Dendritic cell treated with granulocyte-macrophage colony-stimulating factor and Interleukin-4, amounts not matched to agents 40 ng/mL and 50 ng/mL, for 4 days (primary cell): Measurements from ENCODE around the gene AMPH.
"Not testable (repeated sequence)": the region's sequence is repeated elsewhere in the genome, so short reads cannot be mapped to it uniquely, and the experiment has no call there.

Experiments used
- H3K27ac Mint-ChIP-seq: one replicate; pipeline ENCODE4 v1.8.0; 2022; ENCODE audit warnings: mild to moderate bottlenecking, mixed read lengths
- H3K27me3 Mint-ChIP-seq: one replicate; pipeline ENCODE4 v1.8.0; 2022; ENCODE audit warnings: mild to moderate bottlenecking, mixed read lengths
- H3K36me3 Mint-ChIP-seq: one replicate; pipeline ENCODE4 v1.8.0; 2022; ENCODE audit warnings: low read depth, mixed read lengths
- H3K4me1 Mint-ChIP-seq: one replicate; pipeline ENCODE4 v1.8.0; 2022; ENCODE audit warnings: low read depth, mixed read lengths
- H3K4me3 Mint-ChIP-seq: one replicate; pipeline ENCODE4 v1.8.0; 2022; ENCODE audit warnings: mild to moderate bottlenecking, moderate library complexity, mixed read lengths
- H3K9me3 Mint-ChIP-seq: one replicate; pipeline ENCODE4 v1.8.0; 2022; ENCODE audit warnings: mixed read lengths
- intact Hi-C: fragments of 100-400 bp; cut with micrococcal nuclease; formaldehyde crosslinking; loops from one replicate; pipeline ENCODE4 v1.15.0; 2022

Gene AMPH

DNA sequence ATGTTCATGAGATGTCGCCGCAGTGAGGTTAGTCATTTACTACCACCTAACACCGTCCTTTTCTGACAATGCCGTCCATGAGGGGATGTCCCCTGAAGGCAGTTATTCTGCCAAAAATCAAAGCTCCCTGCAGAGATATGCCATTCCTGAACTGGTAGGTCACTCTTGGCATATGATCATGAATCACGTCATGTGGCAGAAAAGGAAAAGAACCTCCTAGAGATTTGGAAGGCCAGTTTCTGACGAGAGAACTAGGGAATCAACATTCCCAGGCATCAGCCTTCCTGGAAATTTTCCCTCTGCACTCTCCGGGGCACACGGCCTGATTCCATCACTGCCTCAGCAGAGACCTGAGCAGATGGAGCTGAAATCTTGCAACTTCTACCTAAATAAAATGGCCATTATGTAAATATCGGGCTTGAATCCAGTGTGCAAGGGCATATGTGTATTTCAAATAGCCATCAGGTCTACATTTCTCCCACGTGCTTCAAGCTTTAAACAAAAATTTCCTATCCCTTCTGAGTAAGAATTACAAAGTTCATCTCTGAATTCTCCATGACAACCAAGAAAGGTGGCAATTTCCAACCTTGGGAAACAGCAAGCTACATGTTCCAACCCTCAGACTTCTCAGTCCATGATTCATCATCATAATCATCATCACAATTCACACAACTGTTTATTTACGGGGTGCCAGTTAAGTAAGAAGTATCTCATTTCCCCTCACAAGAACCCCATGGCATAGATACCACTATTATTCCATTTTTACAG lies 46.5 kb downstream of the AMPH start:
- intact Hi-C loops = no loop called here
- H3K4me3 Mint-ChIP-seq = no peak overlapping the region
- no peak overlapping the region for H3K27ac Mint-ChIP-seq
- no peaks in the 10 kb centered on the region for H3K36me3 Mint-ChIP-seq
- no peaks in the 10 kb centered on the region for H3K27me3 Mint-ChIP-seq
- no peaks in the 10 kb centered on the region for H3K9me3 Mint-ChIP-seq
- no peaks in the 10 kb centered on the region for H3K4me1 Mint-ChIP-seq

DNA sequence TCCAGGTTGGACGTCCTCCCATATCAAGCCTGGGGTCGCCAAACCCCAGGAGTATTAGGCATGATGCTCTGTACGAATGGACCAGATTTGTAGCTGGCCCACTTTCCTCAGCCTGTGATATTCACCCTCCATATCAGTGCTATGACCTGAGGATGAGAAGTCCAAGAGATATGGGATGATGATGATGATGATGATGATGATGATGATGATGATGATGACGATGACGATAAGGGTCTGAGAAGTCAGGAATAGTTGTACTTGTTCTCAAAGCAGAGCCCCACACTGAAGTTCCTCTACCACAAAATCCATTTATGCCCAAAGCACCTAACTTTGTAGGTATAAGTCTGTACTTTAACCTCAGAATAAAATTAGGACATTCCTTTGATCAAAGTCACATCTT lies 50.7 kb downstream of the AMPH start:
- Mint-ChIP-seq H3K27me3 (no peaks in the 10 kb centered on the region), H3K4me1 (no peaks in the 10 kb centered on the region), H3K27ac (no peak overlapping the region), H3K36me3 (no peaks in the 10 kb centered on the region), H3K9me3 (peaks cover 7% of the 10 kb centered on the region), H3K4me3 (no peak overlapping the region)
- intact Hi-C loops = no loop called here

DNA sequence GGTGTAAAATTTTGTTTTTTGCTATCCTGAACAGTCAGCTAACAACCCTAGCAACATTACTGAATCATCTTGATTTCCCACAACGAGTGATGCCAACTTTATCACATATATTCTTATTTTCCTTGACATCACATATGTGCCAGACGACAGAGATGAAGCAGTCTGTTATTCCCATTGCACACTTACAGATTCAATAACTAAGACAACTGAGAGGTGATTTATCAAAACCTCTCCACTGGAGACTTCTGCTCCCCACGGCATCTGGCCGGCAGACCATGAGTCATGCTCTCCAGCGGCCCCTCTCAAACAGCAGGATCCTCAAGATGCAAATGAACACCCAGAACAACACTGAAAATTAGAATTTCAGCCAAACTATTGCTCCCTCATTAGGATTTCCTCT lies 57.1 kb downstream of the AMPH start:
- Mint-ChIP-seq H3K9me3 (peaks cover 12% of the 10 kb centered on the region), H3K27me3 (no peaks in the 10 kb centered on the region), H3K36me3 (no peaks in the 10 kb centered on the region), H3K4me1 (no peaks in the 10 kb centered on the region), H3K27ac (no peak overlapping the region), H3K4me3 (no peak overlapping the region)
- intact Hi-C loops = no loop called here

DNA sequence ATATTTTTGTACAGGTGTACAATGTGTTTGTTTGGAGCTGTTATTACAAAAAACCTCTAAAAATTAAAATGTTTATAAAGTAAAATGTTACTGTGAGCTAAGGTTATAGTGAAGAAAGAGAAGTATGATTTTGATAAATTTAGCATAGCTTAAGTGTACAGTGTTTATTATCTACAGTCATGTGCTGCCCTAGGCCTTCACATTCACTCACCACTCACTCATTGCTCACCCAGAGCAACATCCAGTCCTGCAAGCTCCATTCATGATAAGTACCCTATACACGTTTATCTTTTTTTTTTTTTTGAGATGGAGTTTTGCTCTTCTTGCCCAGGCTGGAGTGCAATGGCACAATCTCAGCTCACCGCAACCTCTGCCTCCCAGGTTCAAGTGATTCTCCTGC lies 59.6 kb downstream of the AMPH start:
- intact Hi-C loops, H3K4me3 Mint-ChIP-seq, H3K36me3 Mint-ChIP-seq, H3K27me3 Mint-ChIP-seq, H3K27ac Mint-ChIP-seq, H3K4me1 Mint-ChIP-seq: not testable (repeated sequence)
- H3K9me3 Mint-ChIP-seq = peaks cover 12% of the 10 kb centered on the region

DNA sequence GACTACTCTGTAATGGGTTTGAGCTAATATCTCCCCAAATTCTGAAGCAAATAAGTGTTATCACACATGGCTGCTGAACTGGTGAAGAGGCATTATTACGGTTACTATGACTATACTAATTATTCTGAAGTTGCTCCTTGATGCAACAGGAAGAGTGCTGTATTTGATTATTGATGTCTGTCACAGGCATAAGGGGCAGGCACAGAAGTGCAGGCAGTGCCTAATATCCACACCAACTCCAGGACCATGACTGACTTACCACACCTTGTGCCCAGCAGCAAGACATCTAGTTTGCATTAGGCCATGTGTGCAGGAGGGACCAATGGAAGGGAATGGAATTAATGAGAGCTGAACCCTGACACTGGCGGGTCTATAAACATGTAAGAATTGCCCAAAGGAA lies 62.7 kb downstream of the AMPH start:
- no peaks in the 10 kb centered on the region for H3K36me3 Mint-ChIP-seq
- H3K27me3 Mint-ChIP-seq = no peaks in the 10 kb centered on the region
- no peaks in the 10 kb centered on the region for H3K9me3 Mint-ChIP-seq
- no peaks in the 10 kb centered on the region for H3K4me1 Mint-ChIP-seq
- intact Hi-C loops = no loop called here
- no peak overlapping the region for H3K4me3 Mint-ChIP-seq
- H3K27ac Mint-ChIP-seq = no peak overlapping the region

DNA sequence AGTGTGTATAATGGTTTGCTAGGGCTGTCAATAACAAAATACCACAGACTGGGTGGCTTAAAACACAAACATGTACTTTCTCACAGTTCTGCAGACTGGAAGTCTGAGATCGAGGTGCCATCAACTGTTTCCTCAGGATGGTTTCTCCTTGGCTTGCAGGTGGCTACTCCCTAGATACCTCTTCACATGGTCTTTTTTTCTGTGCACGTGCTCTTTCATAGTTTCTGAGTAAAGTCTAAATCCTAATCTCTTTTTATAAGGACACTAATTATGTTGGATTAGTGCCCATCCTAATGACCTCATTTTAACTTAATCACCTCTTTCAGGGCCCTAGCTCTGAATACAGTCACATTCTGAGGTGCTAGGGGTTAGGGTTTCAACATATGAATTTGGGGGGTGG lies 65.9 kb downstream of the AMPH start:
- no peaks in the 10 kb centered on the region for H3K27me3 Mint-ChIP-seq
- H3K4me1 Mint-ChIP-seq = no peaks in the 10 kb centered on the region
- no peak overlapping the region for H3K27ac Mint-ChIP-seq
- intact Hi-C loops = no loop called here
- H3K4me3 Mint-ChIP-seq = no peak overlapping the region
- no peaks in the 10 kb centered on the region for H3K36me3 Mint-ChIP-seq
- H3K9me3 Mint-ChIP-seq = no peaks in the 10 kb centered on the region

DNA sequence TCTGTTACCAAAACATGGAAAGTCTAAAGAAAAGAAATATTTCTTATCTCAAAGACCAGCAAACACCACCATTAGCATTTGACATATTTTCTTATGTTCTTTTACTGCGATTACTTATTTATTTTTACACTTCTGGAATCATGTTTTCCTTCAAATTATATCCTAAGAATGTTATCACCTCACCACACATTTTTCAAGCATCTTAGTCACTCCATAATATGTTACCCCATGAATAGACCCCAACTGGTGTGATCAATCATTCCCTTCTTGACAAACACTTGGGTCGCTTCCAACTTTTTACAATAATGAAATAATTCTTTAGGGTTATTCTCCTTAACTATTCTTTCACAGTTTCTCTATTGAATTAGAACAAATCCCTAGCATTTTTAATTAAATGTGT lies 67.4 kb downstream of the AMPH start:
- no peaks in the 10 kb centered on the region for H3K36me3 Mint-ChIP-seq
- no peaks in the 10 kb centered on the region for H3K27me3 Mint-ChIP-seq
- no peaks in the 10 kb centered on the region for H3K9me3 Mint-ChIP-seq
- no peaks in the 10 kb centered on the region for H3K4me1 Mint-ChIP-seq
- intact Hi-C loops = no loop called here
- H3K4me3 Mint-ChIP-seq = no peak overlapping the region
- no peak overlapping the region for H3K27ac Mint-ChIP-seq

DNA sequence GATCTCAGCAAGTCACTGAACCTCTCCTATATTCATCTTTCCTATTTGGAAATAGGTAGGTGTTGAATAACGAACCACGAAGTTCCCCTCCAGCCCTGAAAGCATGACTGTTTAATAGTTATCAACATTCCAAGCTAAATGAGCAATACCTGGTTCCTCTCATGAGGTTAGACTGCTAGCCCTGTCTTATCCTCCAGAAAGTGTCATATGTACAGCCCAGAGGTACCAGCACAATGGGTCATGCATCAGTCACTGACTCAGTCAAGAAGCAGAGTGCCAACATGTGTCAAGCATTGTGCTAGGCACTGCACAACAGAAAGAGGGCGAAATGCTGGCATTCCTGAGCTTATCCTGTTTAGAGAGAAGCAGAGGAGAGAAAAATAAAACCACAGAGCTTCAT lies 70.0 kb downstream of the AMPH start:
- Mint-ChIP-seq H3K4me3 (no peak overlapping the region), H3K27me3 (no peaks in the 10 kb centered on the region), H3K4me1 (no peaks in the 10 kb centered on the region), H3K36me3 (no peaks in the 10 kb centered on the region), H3K9me3 (no peaks in the 10 kb centered on the region), H3K27ac (no peak overlapping the region)
- intact Hi-C loops = no loop called here

DNA sequence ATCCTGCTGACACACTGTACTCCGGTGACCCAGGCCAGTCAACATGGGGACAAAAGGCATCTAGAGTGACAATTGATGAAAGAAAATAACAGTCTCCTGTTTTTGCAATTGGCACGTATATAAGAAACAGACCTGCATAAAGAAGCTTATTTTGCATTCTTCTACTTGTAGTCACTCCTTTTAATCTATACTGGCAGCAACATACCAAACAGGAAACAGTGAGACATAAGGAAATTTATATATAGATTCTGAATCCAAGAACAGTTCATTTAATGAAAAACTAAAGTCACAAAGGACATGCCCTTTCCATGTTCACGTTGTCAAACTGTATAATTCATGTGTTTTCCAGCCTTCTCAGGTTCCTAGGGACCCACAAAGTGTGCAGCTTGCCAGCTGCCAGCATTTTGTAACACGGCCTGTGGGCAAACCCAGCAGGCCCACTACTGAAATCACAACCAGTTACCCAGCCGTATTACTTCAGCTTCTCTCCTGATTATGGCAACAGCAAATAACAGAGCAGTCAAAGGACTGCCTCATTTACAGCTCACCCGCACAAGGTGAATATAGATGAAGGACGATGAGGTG lies 72.3 kb downstream of the AMPH start:
- H3K27ac Mint-ChIP-seq = no peak overlapping the region
- no peaks in the 10 kb centered on the region for H3K9me3 Mint-ChIP-seq
- no peaks in the 10 kb centered on the region for H3K27me3 Mint-ChIP-seq
- no peaks in the 10 kb centered on the region for H3K36me3 Mint-ChIP-seq
- H3K4me1 Mint-ChIP-seq = no peaks in the 10 kb centered on the region
- no peak overlapping the region for H3K4me3 Mint-ChIP-seq
- intact Hi-C loops = no loop called here

DNA sequence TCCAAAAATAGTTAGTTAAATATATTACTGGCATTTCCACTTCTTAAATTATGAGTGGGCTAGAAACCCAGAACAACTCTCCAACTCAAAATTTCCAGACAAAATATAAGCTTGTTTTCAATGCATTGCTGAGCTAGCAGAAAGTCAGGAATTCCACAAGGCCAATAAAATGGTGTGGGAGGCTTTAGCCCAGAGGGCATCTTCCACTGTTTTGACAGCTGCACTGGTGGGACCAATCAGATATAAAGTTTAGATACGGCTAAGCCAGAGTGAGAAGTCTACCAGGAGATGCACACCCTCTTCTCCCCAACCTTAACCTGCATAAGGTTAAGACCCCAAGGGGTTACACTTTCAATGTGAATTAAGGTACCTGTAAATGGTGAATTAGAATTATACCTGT lies 76.6 kb downstream of the AMPH start:
- no peaks in the 10 kb centered on the region for H3K36me3 Mint-ChIP-seq
- intact Hi-C loops = no loop called here
- no peak overlapping the region for H3K4me3 Mint-ChIP-seq
- H3K27ac Mint-ChIP-seq = no peak overlapping the region
- H3K9me3 Mint-ChIP-seq = no peaks in the 10 kb centered on the region
- no peaks in the 10 kb centered on the region for H3K27me3 Mint-ChIP-seq
- no peaks in the 10 kb centered on the region for H3K4me1 Mint-ChIP-seq

DNA sequence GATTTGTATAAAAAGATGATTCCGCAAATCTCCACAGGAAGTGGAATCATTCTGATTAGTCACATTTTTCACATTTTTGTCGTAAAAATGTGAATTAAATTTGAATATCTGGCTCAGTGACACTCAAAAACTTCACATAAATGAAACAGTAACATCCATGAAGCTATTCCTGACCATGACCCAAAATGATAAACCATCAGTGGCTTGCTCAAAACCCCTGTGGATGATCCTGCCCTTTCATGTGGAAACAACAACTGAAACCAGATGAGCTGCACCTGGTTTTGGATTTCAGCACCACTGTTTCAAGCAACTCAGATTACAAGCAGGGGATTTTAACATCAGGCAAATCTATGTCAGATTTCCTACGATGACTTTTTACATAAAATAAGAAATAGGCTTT lies 80.3 kb downstream of the AMPH start:
- intact Hi-C loops = no loop called here
- Mint-ChIP-seq H3K27ac (no peak overlapping the region), H3K4me1 (no peaks in the 10 kb centered on the region), H3K36me3 (no peaks in the 10 kb centered on the region), H3K27me3 (peaks cover 3% of the 10 kb centered on the region), H3K9me3 (no peaks in the 10 kb centered on the region), H3K4me3 (no peak overlapping the region)

DNA sequence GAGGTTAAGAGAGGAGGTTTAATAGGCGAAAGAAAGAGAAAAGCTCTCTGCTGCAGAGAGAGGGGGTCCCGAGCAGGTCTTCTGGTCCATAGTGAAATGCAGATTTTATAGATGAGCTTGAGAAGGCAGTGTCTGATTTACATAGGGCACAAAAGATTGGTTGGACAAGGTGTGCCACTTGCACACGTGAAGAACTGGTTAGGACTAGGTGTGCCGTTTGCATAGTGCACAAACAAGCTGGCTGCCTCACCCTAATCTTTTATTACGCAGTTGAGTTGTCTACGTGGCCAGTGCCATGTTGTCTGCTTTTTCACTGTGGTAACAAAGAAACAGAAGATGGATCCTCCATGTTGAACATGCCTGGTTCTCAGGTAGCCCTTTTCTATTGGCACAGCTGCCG lies 82.6 kb downstream of the AMPH start:
- no peaks in the 10 kb centered on the region for H3K36me3 Mint-ChIP-seq
- H3K27ac Mint-ChIP-seq = no peak overlapping the region
- peaks cover 3% of the 10 kb centered on the region for H3K27me3 Mint-ChIP-seq
- no peak overlapping the region for H3K4me3 Mint-ChIP-seq
- intact Hi-C loops = no loop called here
- H3K9me3 Mint-ChIP-seq = no peaks in the 10 kb centered on the region
- no peaks in the 10 kb centered on the region for H3K4me1 Mint-ChIP-seq

DNA sequence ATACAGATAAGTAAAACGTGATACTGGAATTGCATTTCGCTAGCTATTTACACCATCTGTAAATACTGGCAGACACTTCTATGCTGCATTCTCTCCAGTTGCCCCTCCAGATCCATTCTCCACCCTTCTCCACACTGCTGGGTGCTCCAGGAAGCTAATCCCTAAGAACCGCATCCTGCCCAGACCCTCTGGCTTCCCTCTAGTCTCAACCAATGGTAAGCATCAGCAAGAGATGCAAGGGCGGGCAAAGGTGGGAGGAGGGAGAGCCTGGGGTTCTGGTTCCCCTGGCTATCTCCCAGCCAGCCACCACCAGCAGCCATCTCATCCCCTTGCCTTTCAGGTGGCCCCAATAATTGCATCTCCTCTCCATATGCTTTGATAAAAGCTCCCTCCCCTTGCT lies 84.4 kb downstream of the AMPH start:
- Mint-ChIP-seq H3K4me1 (no peaks in the 10 kb centered on the region), H3K27ac (no peak overlapping the region), H3K4me3 (no peak overlapping the region), H3K27me3 (peaks cover 3% of the 10 kb centered on the region), H3K9me3 (no peaks in the 10 kb centered on the region), H3K36me3 (no peaks in the 10 kb centered on the region)
- intact Hi-C loops = no loop called here

DNA sequence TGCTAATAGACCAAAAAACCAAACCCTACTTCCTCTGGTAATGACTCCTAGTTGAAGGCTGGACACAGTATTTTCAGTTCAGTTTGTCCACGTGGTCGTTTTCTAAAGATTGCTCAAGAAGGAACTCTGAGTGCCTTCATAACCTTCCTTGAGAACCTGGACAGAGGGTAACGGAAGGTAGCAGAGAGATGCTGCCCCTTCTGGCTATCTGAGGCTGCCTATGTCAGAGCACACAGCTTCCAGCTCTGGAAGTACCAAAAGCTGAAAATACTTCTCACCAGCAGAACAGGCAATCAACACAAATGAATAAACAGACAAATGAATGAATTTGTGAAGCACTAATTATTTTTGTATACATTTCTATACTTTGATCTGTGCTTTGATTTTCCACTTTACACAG lies 85.2 kb downstream of the AMPH start:
- Mint-ChIP-seq H3K4me1 (no peaks in the 10 kb centered on the region), H3K27ac (no peak overlapping the region), H3K9me3 (no peaks in the 10 kb centered on the region), H3K4me3 (no peak overlapping the region), H3K36me3 (no peaks in the 10 kb centered on the region), H3K27me3 (peaks cover 3% of the 10 kb centered on the region)
- intact Hi-C loops = no loop called here

DNA sequence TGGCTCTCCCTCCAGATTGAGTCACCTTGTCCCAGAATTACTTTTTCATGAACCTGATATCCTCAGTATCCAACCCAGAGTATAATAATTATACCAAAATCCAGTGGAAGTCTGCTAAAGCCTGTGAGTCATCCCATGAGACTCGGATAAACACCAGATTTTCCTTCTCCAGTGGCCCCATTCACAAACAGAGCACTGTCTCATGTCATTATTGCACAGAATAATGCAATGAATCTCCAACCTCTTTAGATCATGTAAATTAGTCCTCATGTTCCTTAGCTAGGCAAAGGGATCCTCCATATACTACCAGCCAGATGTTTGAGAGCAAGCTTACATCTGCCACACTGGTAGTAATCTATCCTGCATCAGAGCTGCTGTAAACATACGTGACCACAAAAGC lies 89.0 kb downstream of the AMPH start:
- Mint-ChIP-seq H3K36me3 (no peaks in the 10 kb centered on the region), H3K4me1 (no peaks in the 10 kb centered on the region), H3K27me3 (peaks cover 1% of the 10 kb centered on the region), H3K27ac (no peak overlapping the region), H3K9me3 (no peaks in the 10 kb centered on the region), H3K4me3 (no peak overlapping the region)
- intact Hi-C loops = no loop called here
